Prostate gland (tissue), 2 donors: Measurements from ENCODE around the gene ZNF423. TPM values are rescaled to one million over a fixed set of nuclear protein-coding genes. Genes with fewer than 3 reads are reported as not detected.

Experiments used
- DNase-seq: peaks from one replicate; pipeline ENCODE4 v3.0.0-alpha.2; 2019; ENCODE audit warnings: low spot score
- H3K27ac ChIP-seq, 2 donors: fragments of 200-600 bp; sonication (generic); 2 replicates each; pipeline ENCODE4 v1.5.1; 2017 to 2019
- H3K27me3 ChIP-seq: fragments of 200-600 bp; sonication (generic); replicated peaks from 2 replicates; pipeline ENCODE4 v1.5.1; 2019; ENCODE audit not compliant: insufficient read depth
- H3K36me3 ChIP-seq, 2 donors: fragments of 200-600 bp; sonication (generic); 1 replicate in 1 of 2; 2 replicates in 1 of 2; pipeline versions ENCODE4 v1.5.1 to v1.8.1; 2017 to 2019
- H3K4me1 ChIP-seq: fragments of 200-600 bp; sonication (generic); replicated peaks from 2 replicates; pipeline ENCODE4 v1.5.1; 2019
- H3K4me3 ChIP-seq, 2 donors: fragments of 200-600 bp; sonication (generic); 2 replicates each; pipeline ENCODE4 v1.5.1; 2017 to 2019
- H3K9me3 ChIP-seq: fragments of 200-600 bp; sonication (generic); 2 replicates; pipeline ENCODE4 v1.5.1; 2017
- CTCF ChIP-seq, 4 experiments: fragments of 200-600 bp in 2 of 4; fragments of 450-650 bp in 2 of 4; sonication (generic) in 2 of 4; IDR thresholded peaks; 1 replicate in 3 of 4; 2 replicates in 1 of 4; pipeline ENCODE4 v1.5.1; 2016 to 2019; ENCODE audit warnings: antibody characterized with exemption in 4 of 4, mild to moderate bottlenecking in 2 of 4, moderate library complexity in 2 of 4
- POLR2A ChIP-seq: fragments of 450-650 bp; IDR thresholded peaks from one replicate; pipeline ENCODE4 v1.6.1; 2016; ENCODE audit warnings: antibody characterized with exemption, mild to moderate bottlenecking
- POLR2AphosphoS5 ChIP-seq: sonication (generic); formaldehyde crosslinking; IDR thresholded peaks from one replicate; pipeline ENCODE4 v1.6.1; 2017; ENCODE audit warnings: antibody characterized with exemption
- WGBS: methylation state at CpG from one replicate; pipeline ENCODE4 v1.1.5; 2018; 5-methylcytosine and 5-hydroxymethylcytosine counted together
- intact Hi-C: fragments of 100-400 bp; cut with DNase I; formaldehyde crosslinking; loops from one replicate; pipeline ENCODE4 v1.14.2; 2022
- total RNA-seq, 2 donors: library from RNA; depleted of rRNA; stranded (reverse); fragments of >200 nt; gene quantifications; one replicate each; pipeline ENCODE4 v1.1.0, GENCODE V29; 2016

The ZNF423 gene
- total RNA-seq, 2 donors from 2014 or later: 6.1 to 22.7 TPM

- no peaks in the 10 kb centered on the region for H3K27me3 ChIP-seq
- no peak for DNase-seq
- no peaks in the 10 kb centered on the region for H3K9me3 ChIP-seq
- no peak overlapping the region for H3K4me3 ChIP-seq
- intact Hi-C loops: no loop called here
- TF ChIP-seq CTCF (IDR thresholded peaks at IDR 0.05) (no peak), POLR2A (no peak), POLR2AphosphoS5 (no peak)
- no peaks in the 10 kb centered on the region for H3K36me3 ChIP-seq
- no peaks in the 10 kb centered on the region for H3K4me1 ChIP-seq
- H3K27ac ChIP-seq: no peak overlapping the region
These were observed 370.2 kb downstream of the ZNF423 start for GRCh38 chr16:49485663-49486062.

- Histone ChIP-seq H3K4me3 (no peak overlapping the region), H3K27me3 (no peaks in the 10 kb centered on the region), H3K36me3 (no peaks in the 10 kb centered on the region), H3K4me1 (no peaks in the 10 kb centered on the region), H3K9me3 (no peaks in the 10 kb centered on the region), H3K27ac (no peak overlapping the region)
- intact Hi-C loops: no loop called here
- no peak for TF ChIP-seq CTCF (IDR thresholded peaks at IDR 0.05)
- no peak for TF ChIP-seq POLR2AphosphoS5
- TF ChIP-seq POLR2A: no peak
- 83% methylated on average over 8 of the region's 8 CpGs for whole genome bisulfite sequencing
- DNase-seq: no peak
These were observed 371.0 kb downstream of the ZNF423 start for GRCh38 chr16:49484936-49485335.

DNA sequence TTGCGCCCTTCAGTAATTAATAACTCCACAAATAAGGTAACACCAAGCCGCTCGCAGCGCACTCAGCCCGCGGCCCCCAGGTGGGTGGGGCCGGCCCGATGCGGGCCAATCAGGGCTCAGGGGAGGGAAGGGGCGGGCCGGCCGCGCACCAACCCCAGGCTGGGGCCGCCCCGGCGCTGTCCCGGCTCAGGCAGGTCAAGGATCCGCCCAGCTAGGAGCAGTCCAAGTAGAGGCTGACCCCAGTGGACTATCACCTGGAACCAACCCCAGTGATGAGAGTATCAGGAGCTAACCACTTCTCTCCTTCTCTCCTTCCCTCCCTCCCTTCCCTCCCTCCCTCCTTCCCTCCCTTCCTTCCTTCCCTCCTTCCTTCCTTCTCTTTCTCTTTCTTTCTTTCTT is 371.5 kb downstream of the ZNF423 start:
- peak; percentile 22 for DNase-seq
- Histone ChIP-seq H3K9me3 (no peaks in the 10 kb centered on the region), H3K4me3 (peak overlapping the region in 1 of 2 donors; percentile 7), H3K27me3 (no peaks in the 10 kb centered on the region), H3K27ac (no peak overlapping the region), H3K4me1 (no peaks in the 10 kb centered on the region), H3K36me3 (no peaks in the 10 kb centered on the region)
- intact Hi-C loops: no loop called here
- TF ChIP-seq CTCF (IDR thresholded peaks at IDR 0.05) (no peak), POLR2A (no peak), POLR2AphosphoS5 (no peak)
- 10% methylated on average over 15 of the region's 18 CpGs for WGBS

- H3K27me3 ChIP-seq: no peaks in the 10 kb centered on the region
- no peak overlapping the region for H3K4me3 ChIP-seq
- no peaks in the 10 kb centered on the region for H3K4me1 ChIP-seq
- H3K27ac ChIP-seq: no peak overlapping the region
- intact Hi-C loops: no loop called here
- TF ChIP-seq POLR2A (no peak), CTCF (IDR thresholded peaks at IDR 0.05) (no peak), POLR2AphosphoS5 (no peak)
- H3K36me3 ChIP-seq: no peaks in the 10 kb centered on the region
- 42% methylated on average over 21 of the region's 22 CpGs for WGBS
- H3K9me3 ChIP-seq: no peaks in the 10 kb centered on the region
- DNase-seq: no peak
These were observed 372.1 kb downstream of the ZNF423 start for GRCh38 chr16:49483651-49484450.

DNA sequence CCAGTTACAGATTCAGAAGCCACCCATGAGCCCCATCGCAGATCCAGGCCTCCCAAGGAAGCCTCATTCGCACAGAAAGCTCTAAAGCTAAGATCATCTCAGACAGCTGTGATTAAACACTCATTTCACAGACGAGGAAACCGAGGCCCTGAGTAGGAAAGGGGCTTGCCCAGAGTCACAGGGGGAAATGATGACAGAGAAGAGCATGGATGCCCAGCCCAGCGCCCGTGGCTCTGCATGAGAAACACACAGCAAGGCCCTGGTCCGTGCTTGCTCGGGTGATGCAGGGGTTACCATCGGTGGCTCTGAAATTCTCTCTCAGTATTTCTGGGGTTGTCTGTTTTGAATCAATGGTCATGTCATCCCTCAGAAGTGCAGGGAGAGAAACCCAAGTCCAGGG is 372.7 kb downstream of the ZNF423 start:
- 88% methylated on average over 9 of the region's 9 CpGs for WGBS
- no peak for DNase-seq
- H3K36me3 ChIP-seq: no peaks in the 10 kb centered on the region
- H3K9me3 ChIP-seq: no peaks in the 10 kb centered on the region
- intact Hi-C loops: no loop called here
- H3K27me3 ChIP-seq: no peaks in the 10 kb centered on the region
- H3K27ac ChIP-seq: no peak overlapping the region
- H3K4me3 ChIP-seq: no peak overlapping the region
- TF ChIP-seq CTCF (IDR thresholded peaks at IDR 0.05): no peak
- TF ChIP-seq POLR2A: no peak
- no peak for TF ChIP-seq POLR2AphosphoS5
- H3K4me1 ChIP-seq: no peaks in the 10 kb centered on the region
